ENCODE measurements around the gene VPS51.

DNA sequence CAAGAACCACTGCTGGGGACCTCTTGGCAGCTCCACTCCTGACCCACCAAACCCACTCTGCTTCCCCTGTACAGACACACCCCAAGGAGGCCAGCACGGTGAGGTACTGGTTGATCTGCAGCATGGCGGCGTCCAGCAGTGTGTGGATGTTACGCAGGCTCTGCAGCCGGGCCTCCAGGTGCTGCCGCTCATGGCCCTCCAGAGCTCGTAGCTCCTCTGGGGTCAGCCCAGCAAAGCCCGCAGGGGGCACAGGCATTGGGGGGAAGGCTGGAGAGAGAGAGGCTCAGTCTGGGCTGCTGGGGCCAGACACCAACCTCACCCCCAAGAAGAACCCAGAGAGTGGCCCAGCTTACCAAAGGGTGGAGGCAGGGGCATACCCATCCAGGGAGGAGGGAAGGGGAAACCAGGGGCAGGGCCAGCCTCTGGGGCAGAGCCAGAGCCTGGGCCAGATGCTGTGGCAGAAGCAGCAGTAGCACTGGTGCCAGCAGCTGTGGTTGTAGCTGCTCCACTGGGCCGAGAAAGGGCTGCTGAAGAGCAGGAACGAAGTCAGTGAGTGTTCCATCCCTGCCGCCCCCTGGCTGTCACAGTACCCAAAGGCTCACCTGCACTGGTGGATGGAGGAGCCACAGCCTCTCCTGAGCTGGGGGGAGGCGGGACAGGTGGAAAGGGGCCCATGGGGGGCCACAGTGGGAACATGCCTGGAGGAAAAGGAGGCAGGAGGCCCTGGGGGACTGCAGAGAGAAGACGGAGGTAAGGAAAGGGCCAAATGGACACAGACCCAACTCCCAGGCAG lies 33.8 kb downstream of the VPS51 start:
- TF ChIP-seq, protein P1, sequence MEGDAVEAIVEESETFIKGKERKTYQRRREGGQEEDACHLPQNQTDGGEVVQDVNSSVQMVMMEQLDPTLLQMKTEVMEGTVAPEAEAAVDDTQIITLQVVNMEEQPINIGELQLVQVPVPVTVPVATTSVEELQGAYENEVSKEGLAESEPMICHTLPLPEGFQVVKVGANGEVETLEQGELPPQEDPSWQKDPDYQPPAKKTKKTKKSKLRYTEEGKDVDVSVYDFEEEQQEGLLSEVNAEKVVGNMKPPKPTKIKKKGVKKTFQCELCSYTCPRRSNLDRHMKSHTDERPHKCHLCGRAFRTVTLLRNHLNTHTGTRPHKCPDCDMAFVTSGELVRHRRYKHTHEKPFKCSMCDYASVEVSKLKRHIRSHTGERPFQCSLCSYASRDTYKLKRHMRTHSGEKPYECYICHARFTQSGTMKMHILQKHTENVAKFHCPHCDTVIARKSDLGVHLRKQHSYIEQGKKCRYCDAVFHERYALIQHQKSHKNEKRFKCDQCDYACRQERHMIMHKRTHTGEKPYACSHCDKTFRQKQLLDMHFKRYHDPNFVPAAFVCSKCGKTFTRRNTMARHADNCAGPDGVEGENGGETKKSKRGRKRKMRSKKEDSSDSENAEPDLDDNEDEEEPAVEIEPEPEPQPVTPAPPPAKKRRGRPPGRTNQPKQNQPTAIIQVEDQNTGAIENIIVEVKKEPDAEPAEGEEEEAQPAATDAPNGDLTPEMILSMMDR (IDR thresholded peaks at IDR 0.05) = no peak
- no peak for TF ChIP-seq POLR2A (IDR thresholded peaks at IDR 0.05)
- TF ChIP-seq POLR2AphosphoS5 (IDR thresholded peaks at IDR 0.05) = no peak
